DMS53 treated with DMSO at 0.1 percent for 48 hours (cell line): ENCODE measurements around the gene MBD3L5.
"Not testable (repeated sequence)": the region's sequence is repeated elsewhere in the genome, so short reads cannot be mapped to it uniquely, and the experiment has no call there.

Experiments
- DNase-seq: peaks from one replicate; lab custom pipeline; 2025; ENCODE audit not compliant: unreplicated experiment; lab: John Stamatoyannopoulos, UW

Gene MBD3L5

DNA sequence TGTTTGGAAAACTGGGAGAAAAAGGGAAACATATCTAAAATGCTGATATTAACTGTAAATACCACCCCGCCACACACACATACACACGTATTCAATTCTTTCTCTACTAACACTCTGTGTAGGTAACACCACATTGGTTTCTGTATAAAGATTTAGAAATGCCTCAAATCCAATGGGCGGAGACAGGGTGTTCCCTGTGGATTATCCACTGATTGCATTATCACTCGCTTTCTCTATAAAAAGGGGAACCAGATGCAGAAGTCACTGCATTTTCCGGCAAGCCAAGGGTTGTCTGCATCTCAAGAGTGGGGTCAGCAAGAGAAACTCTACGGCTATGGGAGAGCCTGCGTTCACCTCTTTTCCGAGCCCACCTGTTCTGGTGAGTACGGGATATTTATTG, at the start of gene MBD3L5:
Gene MBD3L5 (plus strand): TSS at position 301 of the 400 bp plus-strand sequence. CDS start 34 bp downstream, at position 335.
- not testable (repeated sequence) for DNase-seq

DNA sequence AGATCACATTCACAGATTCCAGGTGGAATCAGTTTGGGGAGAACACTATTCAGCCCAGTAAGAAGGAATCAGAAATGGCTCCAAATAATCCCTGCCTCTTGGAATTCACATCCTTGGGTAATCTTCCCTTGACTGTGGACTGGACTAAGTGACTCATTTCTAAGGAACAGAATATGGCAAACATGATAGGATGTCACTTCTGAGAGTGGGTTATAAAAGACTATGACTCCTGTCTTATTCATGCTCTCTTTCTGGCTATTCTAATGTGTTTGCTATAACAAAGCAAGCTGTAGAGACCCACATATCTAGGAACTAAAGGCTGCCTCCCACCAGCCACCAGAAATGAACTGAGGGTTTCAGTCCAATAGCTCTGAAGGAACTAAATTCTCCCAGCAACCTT, 46.9 kb upstream of the MBD3L5 start:
- no peak for DNase-seq

DNA sequence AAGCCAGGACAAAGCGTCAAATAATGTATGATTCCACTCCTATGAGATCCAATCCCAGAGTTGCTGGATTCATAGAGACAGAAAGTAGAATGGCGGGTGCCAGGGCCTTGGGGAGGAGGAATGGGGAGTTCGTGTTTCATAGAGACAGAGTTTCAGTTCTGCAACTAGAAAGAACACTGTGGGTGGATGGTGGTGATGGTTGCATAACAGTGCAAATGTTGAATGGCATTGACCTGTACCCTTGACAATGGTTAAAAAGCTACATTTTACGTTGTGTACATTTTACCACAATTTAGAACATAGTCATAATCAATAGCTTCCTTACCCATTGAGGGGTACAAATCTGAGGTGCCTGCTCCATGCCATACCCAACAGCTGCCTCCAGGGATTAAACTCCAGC, 42.5 kb upstream of the MBD3L5 start:
- no peak for DNase-seq

DNA sequence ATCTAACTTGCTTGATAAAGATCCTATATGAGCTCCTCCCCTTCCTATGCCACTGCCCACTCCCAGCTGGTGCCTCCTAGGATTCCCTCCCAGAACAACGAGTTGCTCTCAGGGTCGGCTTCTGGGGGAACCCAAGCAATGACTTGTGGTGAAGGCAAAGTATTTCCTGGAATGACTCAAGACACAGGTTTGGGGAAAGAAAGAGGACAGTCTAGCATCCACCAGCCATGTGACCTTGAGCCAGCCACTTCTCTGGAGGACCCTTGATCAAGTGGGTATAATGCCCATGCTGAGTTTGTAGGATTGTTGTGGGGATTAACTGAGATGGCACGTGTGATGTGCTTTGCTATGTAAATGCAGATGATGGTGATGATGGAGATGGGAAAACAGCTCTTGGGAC, 42.1 kb upstream of the MBD3L5 start:
- DNase-seq = no peak

DNA sequence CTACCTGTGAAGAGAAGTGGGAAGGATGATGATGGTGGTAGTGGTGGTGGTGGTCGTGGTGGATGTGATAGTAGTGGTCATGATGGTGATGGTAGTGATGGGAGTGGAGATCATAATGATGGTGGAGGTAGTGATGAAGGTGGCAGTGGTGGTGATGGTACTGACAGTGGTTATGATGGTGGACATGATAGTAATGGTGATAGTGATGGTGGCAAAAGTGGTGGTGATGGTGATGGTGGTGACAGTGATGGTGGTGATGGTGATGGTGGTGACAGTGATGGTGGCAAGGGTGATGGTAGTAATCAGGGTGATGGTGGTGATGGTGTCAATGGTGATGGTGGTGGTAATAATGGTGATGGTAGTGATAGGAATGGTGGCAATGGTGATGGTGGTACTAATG, 35.3 kb upstream of the MBD3L5 start:
- DNase-seq = no peak

DNA sequence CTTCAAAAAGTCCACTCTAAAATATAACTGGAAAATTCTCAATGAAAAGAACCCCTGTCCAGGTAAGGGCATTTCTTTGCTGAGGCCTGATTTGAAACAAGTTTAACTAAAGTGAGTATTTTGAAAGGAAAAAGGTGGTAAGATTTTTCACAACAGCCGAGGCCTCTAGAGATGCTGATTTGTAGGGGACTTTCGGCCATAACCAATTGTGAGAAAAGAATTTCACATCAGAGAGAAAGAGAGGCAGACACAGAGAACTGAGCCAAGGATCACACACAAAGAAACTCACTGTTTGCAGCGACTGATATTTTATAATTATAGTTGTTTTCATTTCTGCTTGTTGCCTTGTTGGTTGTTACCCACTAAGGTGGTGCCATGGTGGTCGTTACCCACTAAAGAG, 33.6 kb upstream of the MBD3L5 start:
- DNase-seq = no peak

DNA sequence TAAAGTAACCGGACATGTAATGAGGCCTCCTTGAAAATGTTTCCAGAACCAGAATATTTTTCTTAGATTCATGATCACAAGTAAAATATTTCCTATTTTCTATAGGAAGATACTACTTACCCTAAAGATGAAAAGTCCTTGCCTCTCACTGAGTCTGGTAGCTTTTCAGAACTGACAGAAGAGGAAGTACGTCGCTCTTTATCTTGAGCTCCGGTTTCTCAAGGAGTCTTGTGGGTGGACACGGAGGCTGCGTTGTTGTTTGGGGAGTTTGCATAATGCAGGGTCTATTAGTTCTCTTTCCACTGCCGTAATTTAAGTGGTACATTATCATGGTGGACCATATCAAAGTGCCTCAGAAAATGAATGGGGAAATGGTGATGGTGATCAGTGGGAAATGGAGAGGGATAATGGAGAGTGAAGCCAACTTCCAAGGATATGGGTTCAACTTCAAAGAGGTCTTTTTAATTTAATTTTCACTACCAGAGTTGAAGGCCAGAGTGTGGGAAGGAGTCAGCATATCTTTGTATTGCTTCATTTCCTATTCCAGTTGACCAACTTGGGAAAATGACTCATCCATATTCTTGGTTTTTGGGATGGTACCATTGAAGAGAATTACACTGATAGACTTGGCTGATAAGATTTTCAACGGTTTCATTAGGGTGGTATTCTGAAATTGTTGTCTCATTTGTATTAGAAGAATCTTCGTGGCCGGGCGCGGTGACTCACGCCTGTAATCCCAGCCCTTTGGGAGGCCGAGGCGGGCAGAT, 32.5 kb upstream of the MBD3L5 start:
- no peak for DNase-seq

DNA sequence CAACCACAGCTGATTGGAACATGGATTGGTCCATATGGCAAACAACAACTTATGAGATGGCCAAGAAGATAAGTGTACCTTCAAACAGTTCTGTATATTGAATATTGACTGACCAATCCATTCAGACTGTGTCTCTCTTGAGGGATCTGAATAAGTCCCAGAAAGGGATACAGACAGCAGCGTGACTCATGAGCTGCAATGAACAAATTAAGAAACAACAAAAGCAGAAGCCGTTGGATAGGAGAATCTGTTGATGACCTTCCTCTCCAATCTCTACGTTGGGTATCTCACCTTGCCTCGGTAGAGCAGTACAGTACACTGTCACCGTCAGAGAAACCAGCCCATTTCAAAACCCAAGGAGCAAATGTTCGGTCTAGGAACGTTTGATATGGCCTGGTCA, 30.4 kb upstream of the MBD3L5 start:
- DNase-seq = no peak

DNA sequence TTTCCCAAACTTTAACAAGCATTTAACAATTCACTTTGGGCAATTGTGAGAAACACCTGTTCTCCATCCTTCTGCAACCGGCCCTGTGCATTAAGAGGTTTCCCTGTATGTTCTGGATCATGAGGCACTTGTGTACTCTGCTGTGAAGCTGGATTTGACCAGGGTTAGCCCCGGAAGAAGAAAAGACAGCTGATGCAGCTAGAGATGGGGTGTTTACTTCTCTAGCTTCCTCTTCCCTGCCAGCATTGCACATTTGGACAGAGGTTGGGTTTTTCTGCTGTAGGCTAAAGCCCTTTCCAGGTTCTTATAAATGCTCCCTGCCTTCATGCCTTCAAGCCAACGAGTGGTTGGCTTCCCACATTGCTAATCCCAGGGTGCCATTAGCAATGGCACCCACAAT, 30.0 kb upstream of the MBD3L5 start:
- no peak for DNase-seq

DNA sequence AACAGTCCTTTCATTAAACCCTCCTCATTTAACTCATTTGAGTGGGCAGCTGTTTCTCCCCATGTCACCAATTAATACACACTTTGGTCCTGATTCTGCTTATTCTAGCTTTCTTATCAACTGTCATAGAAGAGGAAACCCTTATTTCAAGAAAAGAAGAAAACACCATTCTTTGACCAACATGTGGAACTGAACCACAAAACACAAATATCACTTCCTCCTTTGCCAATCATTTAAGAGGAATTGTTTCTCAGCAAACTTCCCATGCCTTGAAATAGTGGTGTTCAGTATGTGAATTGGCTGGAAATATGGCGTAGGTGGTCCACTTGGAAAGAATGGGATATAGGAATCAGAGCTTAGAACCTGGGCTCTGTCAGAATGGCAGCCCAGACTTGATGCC, 29.6 kb upstream of the MBD3L5 start:
- no peak for DNase-seq

DNA sequence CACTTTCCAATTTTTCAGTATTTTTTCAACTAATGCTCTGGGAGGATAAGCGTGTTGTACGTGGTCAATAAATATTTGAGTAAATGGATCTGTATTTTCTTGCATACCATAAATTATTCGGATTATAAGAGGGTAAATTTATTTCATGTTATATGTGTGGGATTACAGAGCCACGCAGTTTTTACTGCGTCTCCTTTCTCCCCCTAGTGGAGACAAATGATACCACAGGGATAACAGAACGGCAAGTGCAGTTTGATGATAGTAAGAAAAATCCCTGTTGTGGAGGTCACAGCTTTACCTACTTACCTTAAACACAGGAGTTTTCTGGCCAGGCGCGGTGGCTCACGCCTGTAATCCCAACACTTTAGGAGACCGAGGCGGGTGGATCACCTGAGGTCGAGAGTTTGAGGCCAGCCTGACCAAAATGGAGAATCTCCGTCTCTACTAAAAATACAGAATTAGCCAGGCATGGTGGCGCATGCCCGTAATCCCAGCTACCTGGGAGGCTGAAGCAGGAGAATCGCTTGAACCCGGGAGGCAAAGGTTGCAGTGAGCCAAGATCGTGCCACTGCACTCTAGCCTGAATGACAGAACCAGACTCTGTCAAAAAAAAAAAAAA, 26.0 kb upstream of the MBD3L5 start:
- DNase-seq = no peak

DNA sequence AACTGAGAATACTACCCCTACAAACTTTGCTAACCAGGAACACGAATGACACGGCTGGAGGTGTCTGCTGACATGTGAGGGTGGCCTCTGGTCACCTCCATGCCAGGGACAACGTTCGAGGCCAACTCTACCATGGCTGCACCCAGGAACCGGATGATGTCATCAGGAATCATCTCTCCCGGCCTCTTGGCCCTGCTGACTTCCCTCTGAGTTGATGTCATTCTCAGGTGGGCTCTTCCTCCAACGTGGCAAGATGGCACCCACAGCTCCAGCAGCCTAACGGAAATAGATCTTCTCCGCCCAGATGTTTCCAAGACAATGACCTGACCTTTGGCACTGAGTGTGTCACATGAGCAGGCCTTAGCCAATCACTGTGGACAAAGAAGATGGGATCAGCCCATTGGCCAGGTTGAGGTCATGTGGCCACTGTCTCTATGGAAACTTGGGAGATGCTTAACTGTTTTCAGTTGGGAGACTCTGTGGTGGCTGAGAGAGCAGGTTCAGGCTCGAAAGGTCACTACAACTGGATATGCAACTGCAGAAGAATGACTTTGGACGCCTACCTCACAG, 24.2 kb upstream of the MBD3L5 start:
- no peak for DNase-seq

DNA sequence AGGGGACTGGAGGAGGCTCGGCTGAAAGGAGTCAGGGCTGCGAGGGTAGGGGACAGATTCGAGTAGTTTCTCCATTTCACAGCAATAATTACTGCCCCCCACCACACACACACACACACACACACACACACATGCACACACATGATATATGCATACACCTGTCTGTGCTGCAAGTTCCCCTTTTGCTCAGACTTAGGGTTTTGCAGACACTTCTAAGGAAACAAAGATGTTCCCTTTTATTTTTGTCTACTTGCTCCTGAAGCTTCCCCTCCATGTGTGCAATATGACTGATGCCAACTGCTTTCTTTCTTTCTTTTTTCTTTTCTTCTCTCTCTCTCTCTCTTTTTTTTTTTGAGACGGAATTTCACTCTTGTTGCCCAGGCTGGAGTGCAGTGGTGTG, 22.5 kb upstream of the MBD3L5 start:
- no peak for DNase-seq

DNA sequence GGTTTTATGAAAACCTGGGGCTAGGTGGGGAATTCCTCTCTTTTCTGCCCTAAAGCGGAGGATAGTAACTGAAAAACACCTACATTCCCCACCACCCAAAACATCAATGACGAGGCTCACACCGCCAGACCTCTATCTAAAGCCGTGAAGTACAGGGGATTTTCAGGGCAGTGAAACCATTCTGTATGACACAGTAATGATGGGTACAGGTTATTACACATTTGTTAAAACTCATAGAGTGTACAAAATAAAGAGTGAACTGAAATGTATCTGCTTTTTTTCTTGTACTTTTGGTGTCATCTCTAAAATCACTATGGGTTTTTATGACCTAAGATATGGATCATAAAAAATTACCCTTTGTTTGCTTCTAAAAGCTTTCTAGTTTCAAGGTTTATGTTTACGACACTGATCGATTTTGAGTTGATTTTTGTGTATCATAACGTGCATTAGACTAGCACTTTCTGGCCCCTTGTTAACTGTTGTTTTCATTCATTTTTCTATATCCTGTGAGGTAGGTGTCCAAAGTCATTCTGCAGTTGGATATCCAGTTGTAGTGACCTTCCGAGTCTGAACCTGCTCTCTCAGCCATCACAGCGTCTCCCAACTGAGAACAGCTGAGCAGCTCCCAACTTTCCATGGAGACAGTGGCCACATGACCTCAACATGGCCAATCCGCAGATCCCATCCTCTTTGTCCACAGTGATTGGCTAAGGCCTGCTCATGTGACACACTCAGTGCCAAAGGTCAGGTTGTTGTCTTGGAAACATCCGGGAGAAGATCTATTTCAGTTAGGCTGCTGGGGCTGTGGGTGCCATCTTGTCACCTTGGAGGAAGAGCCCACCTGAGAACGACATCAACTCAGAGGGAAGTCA, 19.4 kb upstream of the MBD3L5 start:
- DNase-seq = no peak

DNA sequence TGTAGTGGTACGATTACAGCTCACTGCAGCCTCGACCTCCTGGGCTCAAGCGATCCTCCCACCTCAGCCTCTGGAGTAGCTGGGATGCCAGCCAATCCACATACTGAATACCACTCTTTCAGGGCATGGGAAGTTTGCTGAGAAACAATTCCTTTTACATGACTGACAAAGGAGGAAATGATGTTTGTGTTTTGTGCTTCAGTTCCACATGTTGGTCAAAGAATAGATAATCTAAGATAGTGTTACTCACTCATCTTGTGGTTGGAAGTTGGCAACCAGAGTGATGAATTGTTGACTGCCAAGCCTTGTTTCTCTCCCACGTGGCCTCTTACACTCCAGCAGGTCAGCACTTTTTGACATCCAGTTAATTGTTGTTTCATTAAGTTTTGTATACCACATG, 16.7 kb upstream of the MBD3L5 start:
- no peak for DNase-seq

DNA sequence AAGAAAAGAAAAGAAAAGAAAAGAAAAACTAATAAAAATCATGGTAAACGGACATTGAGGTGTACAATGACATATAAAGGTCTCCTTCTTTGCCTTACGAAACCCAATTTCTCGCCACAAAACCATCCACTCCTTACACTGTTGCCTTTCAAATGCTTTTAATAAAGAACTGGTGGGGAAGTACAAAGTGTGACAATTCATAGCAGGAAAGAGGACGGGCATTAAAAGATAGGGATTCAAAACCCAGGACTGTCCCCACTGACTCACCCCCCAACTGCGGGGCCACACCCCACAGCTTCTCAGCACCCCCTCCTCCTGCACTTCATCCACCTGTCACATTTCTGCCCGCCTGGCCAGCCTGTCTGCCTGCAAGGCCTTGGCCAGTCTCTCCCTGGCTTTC, 11.6 kb upstream of the MBD3L5 start:
- no peak for DNase-seq

DNA sequence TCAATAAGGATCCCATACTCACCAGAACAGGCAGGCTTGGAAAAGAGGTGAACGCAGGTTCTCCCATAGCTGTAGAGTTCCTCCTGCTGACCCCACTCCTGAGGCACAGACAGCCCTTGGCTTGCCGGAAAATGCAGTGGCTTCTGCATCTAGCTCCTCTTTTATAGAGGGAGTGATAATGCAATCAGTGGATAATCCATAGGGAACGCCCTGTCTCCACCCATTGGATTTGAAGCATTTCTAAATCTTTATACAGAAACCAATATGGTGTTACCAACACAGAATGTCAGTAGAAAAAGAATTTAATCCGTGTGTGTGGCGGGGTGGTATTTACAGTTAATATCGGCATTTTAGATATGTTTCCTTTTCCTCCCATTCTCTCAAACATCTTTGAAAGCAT, 9.0 kb upstream of the MBD3L5 start, which contains the start of gene MBD3L2B:
Gene MBD3L2B (minus strand): TSS at position 101 of the 400 bp plus-strand sequence. CDS start 34 bp downstream, at position 67.
- not testable (repeated sequence) for DNase-seq

DNA sequence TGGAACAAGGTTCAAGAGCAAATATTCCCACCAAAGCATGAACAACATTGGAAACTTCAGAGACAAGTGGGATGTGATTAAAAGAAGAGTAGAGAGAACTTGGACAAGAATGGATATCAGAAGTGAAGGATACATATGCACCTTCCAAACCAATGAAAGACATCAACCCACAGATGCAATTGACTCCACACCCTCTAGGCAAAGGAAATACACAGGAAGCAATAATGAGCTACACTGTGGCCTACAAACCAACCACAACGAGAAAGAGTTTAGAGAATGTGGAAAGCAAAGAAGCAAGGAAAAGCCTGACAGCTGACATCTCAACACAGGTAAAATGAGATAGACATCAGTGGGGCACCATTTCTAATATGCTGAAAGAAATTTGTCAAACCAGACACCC, 1.6 kb upstream of the MBD3L5 start:
- not testable (repeated sequence) for DNase-seq

DNA sequence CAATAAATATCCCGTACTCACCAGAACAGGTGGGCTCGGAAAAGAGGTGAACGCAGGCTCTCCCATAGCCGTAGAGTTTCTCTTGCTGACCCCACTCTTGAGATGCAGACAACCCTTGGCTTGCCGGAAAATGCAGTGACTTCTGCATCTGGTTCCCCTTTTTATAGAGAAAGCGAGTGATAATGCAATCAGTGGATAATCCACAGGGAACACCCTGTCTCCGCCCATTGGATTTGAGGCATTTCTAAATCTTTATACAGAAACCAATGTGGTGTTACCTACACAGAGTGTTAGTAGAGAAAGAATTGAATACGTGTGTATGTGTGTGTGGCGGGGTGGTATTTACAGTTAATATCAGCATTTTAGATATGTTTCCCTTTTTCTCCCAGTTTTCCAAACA, 9.7 kb downstream of the MBD3L5 start, which contains the start of gene MBD3L4:
Gene MBD3L4 (minus strand): TSS at position 101 of the 400 bp plus-strand sequence. CDS start 35 bp downstream, at position 66.
- DNase-seq = not testable (repeated sequence)

DNA sequence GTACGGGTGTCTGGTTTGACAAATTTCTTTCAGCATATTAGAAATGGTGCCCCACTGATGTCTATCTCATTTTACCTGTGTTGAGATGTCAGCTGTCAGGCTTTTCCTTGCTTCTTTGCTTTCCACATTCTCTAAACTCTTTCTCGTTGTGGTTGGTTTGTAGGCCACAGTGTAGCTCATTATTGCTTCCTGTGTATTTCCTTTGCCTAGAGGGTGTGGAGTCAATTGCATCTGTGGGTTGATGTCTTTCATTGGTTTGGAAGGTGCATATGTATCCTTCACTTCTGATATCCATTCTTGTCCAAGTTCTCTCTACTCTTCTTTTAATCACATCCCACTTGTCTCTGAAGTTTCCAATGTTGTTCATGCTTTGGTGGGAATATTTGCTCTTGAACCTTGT, 11.2 kb downstream of the MBD3L5 start:
- not testable (repeated sequence) for DNase-seq

DNA sequence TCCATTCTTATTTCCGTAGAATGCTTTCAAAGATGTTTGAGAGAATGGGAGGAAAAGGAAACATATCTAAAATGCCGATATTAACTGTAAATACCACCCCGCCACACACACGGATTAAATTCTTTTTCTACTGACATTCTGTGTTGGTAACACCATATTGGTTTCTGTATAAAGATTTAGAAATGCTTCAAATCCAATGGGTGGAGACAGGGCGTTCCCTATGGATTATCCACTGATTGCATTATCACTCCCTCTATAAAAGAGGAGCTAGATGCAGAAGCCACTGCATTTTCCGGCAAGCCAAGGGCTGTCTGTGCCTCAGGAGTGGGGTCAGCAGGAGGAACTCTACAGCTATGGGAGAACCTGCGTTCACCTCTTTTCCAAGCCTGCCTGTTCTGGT, 18.6 kb downstream of the MBD3L5 start, which contains the start of gene MBD3L2:
Gene MBD3L2 (plus strand): TSS at position 301 of the 400 bp plus-strand sequence. CDS start 53 bp downstream, at position 354.
- DNase-seq = not testable (repeated sequence)
